Esophagus muscularis mucosa (tissue), 4 donors: ENCODE results near the gene MCF2L2. TPM values are rescaled to one million over a fixed set of nuclear protein-coding genes. Genes with fewer than 3 reads are reported as not detected.

Experiments used
- DNase-seq: peaks from one replicate; pipeline ENCODE4 v3.0.0-alpha.2; 2017; ENCODE audit errors: extremely low spot score
- H3K27ac ChIP-seq, 4 donors: fragments of 200-600 bp; sonication (generic); replicated peaks in 1 of 4; 1 replicate in 3 of 4; 2 replicates in 1 of 4; pipeline ENCODE4 v1.5.1; 2016 to 2019; ENCODE audit warnings: mild to moderate bottlenecking in 1 of 4
- H3K27me3 ChIP-seq, 4 donors: fragments of 200-600 bp; sonication (generic); one replicate each; pipeline versions ENCODE4 v1.5.1 to v1.6.0; 2016 to 2019
- H3K36me3 ChIP-seq, 4 donors: fragments of 200-600 bp; sonication (generic); one replicate each; pipeline ENCODE4 v1.5.1; 2016 to 2019
- H3K4me1 ChIP-seq, 4 donors: fragments of 200-600 bp; sonication (generic); one replicate each; pipeline ENCODE4 v1.5.1; 2016 to 2019
- H3K4me3 ChIP-seq, 4 donors: fragments of 200-600 bp; sonication (generic); 1 replicate in 2 of 4; 2 replicates in 2 of 4; pipeline ENCODE4 v1.5.1; 2016 to 2019; ENCODE audit warnings: mild to moderate bottlenecking in 4 of 4, moderate library complexity in 1 of 4
- H3K9me3 ChIP-seq, 4 donors: fragments of 200-600 bp; sonication (generic); 1 replicate in 3 of 4; 2 replicates in 1 of 4; pipeline ENCODE4 v1.5.1; 2016 to 2019
- EP300 ChIP-seq: sonication (generic); formaldehyde crosslinking; IDR thresholded peaks from one replicate; pipeline ENCODE4 v1.6.1; 2017; ENCODE audit warnings: antibody characterized with exemption
- POLR2A ChIP-seq: fragments of 450-650 bp; IDR thresholded peaks from one replicate; pipeline ENCODE4 v1.6.1; 2017; ENCODE audit warnings: antibody characterized with exemption, moderate library complexity, mild to moderate bottlenecking, low read depth
- POLR2AphosphoS5 ChIP-seq, 2 donors: sonication (generic); formaldehyde crosslinking; IDR thresholded peaks; one replicate each; pipeline ENCODE4 v1.6.1; 2017; ENCODE audit warnings: antibody characterized with exemption in 2 of 2
- WGBS: methylation state at CpG from one replicate; pipeline ENCODE4 v1.1.5; 2018; 5-methylcytosine and 5-hydroxymethylcytosine counted together
- intact Hi-C: fragments of 100-400 bp; cut with DNase I; formaldehyde crosslinking; loops from one replicate; pipeline ENCODE4 v1.15.1; 2023
- total RNA-seq, 4 donors: library from RNA; depleted of rRNA; stranded (reverse); fragments of >200 nt; gene quantifications; one replicate each; pipeline versions ENCODE4 v1.1.0 to v1.2.1, GENCODE V29; 2016
- TF ChIP-seq, protein P1 (sequence below), 3 experiments: fragments of 200-600 bp in 2 of 3; fragments of 450-650 bp in 1 of 3; sonication (generic) in 2 of 3; IDR thresholded peaks; one replicate each; pipeline ENCODE4 v1.5.1; 2017 to 2019; ENCODE audit warnings: antibody characterized with exemption in 3 of 3, mild to moderate bottlenecking in 2 of 3, moderate library complexity in 1 of 3

MCF2L2 gene
- total RNA-seq, 4 donors from 2014 or later = 0.99 to 3.3 (median 1.3) TPM

DNA sequence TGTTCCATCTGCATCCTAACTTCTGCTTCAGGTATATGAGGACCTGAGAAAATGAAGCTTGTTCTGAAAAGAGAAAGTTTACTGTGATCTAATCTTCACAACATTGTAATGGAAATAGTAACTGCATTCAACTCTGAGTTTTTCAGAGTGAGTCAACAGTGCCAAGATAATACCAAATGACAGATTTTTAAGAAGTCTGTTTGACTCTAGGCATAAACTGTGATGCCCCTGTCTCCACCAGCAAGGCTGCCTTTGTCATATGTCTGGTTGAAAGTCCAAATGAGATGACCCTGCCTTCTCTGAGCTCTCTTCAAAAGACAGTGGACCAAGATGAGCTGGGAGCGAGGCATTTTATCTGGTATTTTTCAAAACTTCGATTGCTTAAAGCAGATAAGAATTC is 220.2 kb downstream of the MCF2L2 start:
- H3K4me1 ChIP-seq = peaks cover 0 to 7% (median 0%) of the 10 kb centered on the region in 4 donors
- no peak overlapping the region for H3K27ac ChIP-seq
- intact Hi-C loops = no loop called here
- no peak for DNase-seq
- peaks cover 0 to 8% (median 0%) of the 10 kb centered on the region in 4 donors for H3K9me3 ChIP-seq
- 89% methylated on average over 2 of the region's 2 CpGs for whole genome bisulfite sequencing
- no peaks in the 10 kb centered on the region for H3K36me3 ChIP-seq
- H3K27me3 ChIP-seq = no peaks in the 10 kb centered on the region
- H3K4me3 ChIP-seq = no peak overlapping the region
- TF ChIP-seq POLR2A (no peak), EP300 (no peak), POLR2AphosphoS5 (IDR thresholded peaks at IDR 0.05) (no peak)
- TF ChIP-seq, protein P1, sequence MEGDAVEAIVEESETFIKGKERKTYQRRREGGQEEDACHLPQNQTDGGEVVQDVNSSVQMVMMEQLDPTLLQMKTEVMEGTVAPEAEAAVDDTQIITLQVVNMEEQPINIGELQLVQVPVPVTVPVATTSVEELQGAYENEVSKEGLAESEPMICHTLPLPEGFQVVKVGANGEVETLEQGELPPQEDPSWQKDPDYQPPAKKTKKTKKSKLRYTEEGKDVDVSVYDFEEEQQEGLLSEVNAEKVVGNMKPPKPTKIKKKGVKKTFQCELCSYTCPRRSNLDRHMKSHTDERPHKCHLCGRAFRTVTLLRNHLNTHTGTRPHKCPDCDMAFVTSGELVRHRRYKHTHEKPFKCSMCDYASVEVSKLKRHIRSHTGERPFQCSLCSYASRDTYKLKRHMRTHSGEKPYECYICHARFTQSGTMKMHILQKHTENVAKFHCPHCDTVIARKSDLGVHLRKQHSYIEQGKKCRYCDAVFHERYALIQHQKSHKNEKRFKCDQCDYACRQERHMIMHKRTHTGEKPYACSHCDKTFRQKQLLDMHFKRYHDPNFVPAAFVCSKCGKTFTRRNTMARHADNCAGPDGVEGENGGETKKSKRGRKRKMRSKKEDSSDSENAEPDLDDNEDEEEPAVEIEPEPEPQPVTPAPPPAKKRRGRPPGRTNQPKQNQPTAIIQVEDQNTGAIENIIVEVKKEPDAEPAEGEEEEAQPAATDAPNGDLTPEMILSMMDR (IDR thresholded peaks at IDR 0.05) = no peak

DNA sequence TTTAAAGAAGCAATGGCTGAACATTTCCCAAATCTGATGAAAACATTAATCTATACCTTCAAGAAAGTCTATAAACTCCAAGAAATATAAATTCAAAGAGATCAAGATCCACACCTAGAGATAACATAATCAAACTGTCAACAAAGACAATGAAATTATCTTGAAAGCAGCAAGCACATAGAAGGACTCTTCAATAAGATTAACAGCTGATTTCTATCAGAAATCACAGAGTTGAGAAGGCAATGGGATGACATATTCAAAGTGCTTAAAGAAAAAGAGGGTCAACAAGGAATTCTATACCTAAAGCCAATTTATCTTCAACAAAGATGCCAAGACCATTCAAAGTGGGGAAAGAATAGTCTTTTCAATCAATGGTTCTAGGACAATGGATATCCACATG is 224.7 kb downstream of the MCF2L2 start:
- H3K36me3 ChIP-seq = no peaks in the 10 kb centered on the region
- intact Hi-C loops = no loop called here

DNA sequence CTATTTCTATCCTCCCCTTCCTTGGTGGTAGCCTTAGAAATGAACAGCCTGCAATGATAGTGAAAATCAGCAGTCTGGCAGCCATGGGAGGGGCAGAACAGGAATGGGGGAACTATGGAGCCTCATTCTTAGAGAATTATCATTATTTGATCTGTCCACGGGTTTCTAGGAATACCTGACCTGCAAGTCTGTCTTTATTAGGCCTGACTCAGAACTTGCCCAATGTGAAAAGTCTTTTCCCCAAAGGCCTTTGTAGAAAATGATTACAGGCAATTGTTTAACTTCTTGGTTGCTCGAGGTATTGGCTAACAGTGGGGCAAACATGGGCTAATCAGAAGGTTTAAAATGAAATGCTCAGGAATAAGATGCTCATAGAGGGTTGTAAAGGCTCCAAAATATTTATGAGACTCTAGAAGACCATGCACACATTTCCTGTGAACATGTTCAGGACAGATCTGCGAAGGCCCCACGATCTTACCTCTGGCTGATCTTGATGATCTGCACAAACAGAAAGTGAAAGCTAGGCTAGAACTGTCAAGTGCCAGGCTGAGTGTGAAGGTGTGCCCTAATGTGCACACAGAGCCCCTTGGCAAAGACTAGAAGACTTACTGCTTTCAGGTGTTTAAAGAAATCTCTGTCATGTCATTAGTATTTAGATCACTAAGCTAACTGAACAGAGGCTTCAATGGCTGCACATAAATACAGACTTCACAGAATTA is 226.3 kb downstream of the MCF2L2 start:
- 86% methylated on average over 4 of the region's 4 CpGs for WGBS
- Histone ChIP-seq H3K27ac (no peak overlapping the region), H3K27me3 (no peaks in the 10 kb centered on the region), H3K9me3 (peaks cover 0 to 9% (median 0%) of the 10 kb centered on the region in 4 donors), H3K4me1 (no peaks in the 10 kb centered on the region), H3K4me3 (no peak overlapping the region), H3K36me3 (no peaks in the 10 kb centered on the region)
- TF ChIP-seq EP300 = no peak
- TF ChIP-seq POLR2A = no peak
- DNase-seq = no peak
- intact Hi-C loops = no loop called here

More for the DNA sequence above, 224.7 kb downstream of the MCF2L2 start:
- Histone ChIP-seq H3K27me3 (no peaks in the 10 kb centered on the region), H3K4me3 (no peak overlapping the region), H3K4me1 (no peaks in the 10 kb centered on the region), H3K27ac (no peak overlapping the region), H3K9me3 (peaks cover 0 to 9% (median 0%) of the 10 kb centered on the region in 4 donors)
- TF ChIP-seq EP300 = no peak
- no peak for TF ChIP-seq POLR2A
- TF ChIP-seq, protein P1 (IDR thresholded peaks at IDR 0.05) = no peak
- TF ChIP-seq POLR2AphosphoS5 (IDR thresholded peaks at IDR 0.05) = no peak
- no peak for DNase-seq

DNA sequence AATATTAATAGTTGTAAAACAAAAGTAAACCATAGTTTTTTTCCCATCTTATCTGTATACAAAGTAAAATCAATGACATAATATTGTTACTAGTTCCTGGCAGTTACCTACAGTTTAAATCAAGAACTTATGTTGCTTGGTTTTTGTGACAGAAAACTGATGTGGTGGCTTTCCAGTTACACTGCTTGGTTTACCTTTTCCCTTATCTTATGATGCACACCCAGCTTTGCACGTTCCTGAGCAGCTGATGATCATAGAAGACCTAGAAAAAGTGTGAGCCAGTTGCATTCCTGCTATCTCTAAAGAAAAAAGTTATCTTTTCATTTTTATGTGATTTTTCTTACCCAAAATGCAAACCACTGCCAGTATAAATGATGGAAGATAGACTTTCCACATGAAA is 229.5 kb downstream of the MCF2L2 start:
- no peaks in the 10 kb centered on the region for H3K27me3 ChIP-seq
- peaks cover 0 to 14% (median 9%) of the 10 kb centered on the region in 4 donors for H3K4me1 ChIP-seq
- H3K27ac ChIP-seq = no peak overlapping the region
- intact Hi-C loops = no loop called here
- H3K36me3 ChIP-seq = no peaks in the 10 kb centered on the region
- no peak for DNase-seq
- 41% methylated on average over 1 of the region's 1 CpG for WGBS
- H3K4me3 ChIP-seq = no peak overlapping the region
- TF ChIP-seq, protein P1 (IDR thresholded peaks at IDR 0.05) = no peak
- TF ChIP-seq POLR2AphosphoS5 (IDR thresholded peaks at IDR 0.05) = no peak
- peaks cover 0 to 8% (median 0%) of the 10 kb centered on the region in 4 donors for H3K9me3 ChIP-seq

DNA sequence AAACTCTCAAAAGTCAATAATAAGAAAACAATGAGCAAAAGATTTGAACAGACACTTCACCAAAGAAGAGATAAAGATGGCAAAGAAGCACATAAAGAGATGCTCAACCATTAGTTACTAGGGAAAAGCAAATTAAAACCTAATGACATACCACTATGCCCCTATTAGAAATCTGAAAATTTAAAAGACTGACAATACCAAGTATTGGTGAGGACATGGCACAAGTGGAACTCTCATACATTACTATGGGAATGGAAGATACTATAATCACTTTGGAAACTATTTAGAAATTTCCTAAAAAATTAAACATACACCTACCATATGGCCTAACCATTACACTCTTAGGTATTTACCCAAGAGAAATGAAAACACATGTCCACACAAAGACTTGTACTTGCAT is 230.7 kb downstream of the MCF2L2 start:
- H3K27me3 ChIP-seq = no peaks in the 10 kb centered on the region
- H3K4me3 ChIP-seq = no peak overlapping the region
- intact Hi-C loops = no loop called here
- no peaks in the 10 kb centered on the region for H3K9me3 ChIP-seq
- H3K27ac ChIP-seq = no peak overlapping the region
- DNase-seq = no peak
- peaks cover 0 to 18% (median 14%) of the 10 kb centered on the region in 4 donors for H3K4me1 ChIP-seq
- TF ChIP-seq, protein P1 (IDR thresholded peaks at IDR 0.05) = no peak
- TF ChIP-seq POLR2A = no peak
- TF ChIP-seq POLR2AphosphoS5 (IDR thresholded peaks at IDR 0.05) = no peak
- no peak for TF ChIP-seq EP300
- H3K36me3 ChIP-seq = no peaks in the 10 kb centered on the region
